NB4 (cell line): ENCODE results near the gene SEPHS1.
"Not testable (repeated sequence)": the region's sequence is repeated elsewhere in the genome, so short reads cannot be mapped to it uniquely, and the experiment has no call there.

Experiments
- DNase-seq: peaks from one replicate; pipeline ENCODE4 v3.0.0; 2010; ENCODE audit warnings: low read depth
- H3K4me3 ChIP-seq: one replicate; pipeline ENCODE4 v1.5.1; 2011; ENCODE audit warnings: mild to moderate bottlenecking, low read depth, low read length, moderate library complexity
- CTCF ChIP-seq: IDR thresholded peaks from one replicate; pipeline ENCODE4 v1.5.1; 2012; ENCODE audit warnings: low read depth, low read length
- MAX ChIP-seq: IDR thresholded peaks from 2 replicates; pipeline ENCODE4 v1.6.1; 2011; ENCODE audit warnings: low read depth, low read length
- MYC ChIP-seq: IDR thresholded peaks from 2 replicates; pipeline ENCODE4 v1.6.1; 2011; ENCODE audit warnings: low read depth, low read length
- POLR2A ChIP-seq: IDR thresholded peaks from 2 replicates; pipeline ENCODE4 v1.6.1; 2011; ENCODE audit warnings: mild to moderate bottlenecking; ENCODE audit not compliant: insufficient read length; ENCODE audit errors: extremely low read depth

Gene SEPHS1

GRCh38 chr10:13382703-13383398 is 34.8 kb upstream of the SEPHS1 start:
- no peak overlapping the region for H3K4me3 ChIP-seq
- DNase-seq, result no peak
- TF ChIP-seq MYC (no peak), MAX (no peak), POLR2A (no peak), CTCF (no peak)

- H3K4me3 ChIP-seq, DNase-seq: not testable (repeated sequence)
These were observed 31.0 kb upstream of the SEPHS1 start for GRCh38 chr10:13379061-13379460.

- no peak for DNase-seq
- TF ChIP-seq CTCF (no peak), MYC (no peak), MAX (no peak), POLR2A (no peak)
- H3K4me3 ChIP-seq, result no peak overlapping the region
These were observed 28.7 kb upstream of the SEPHS1 start for GRCh38 chr10:13376746-13377145.

GRCh38 chr10:13376297-13376696 is 28.2 kb upstream of the SEPHS1 start:
- no peak overlapping the region for H3K4me3 ChIP-seq
- no peak for TF ChIP-seq POLR2A
- TF ChIP-seq MAX, result no peak
- no peak for TF ChIP-seq MYC
- TF ChIP-seq CTCF, result no peak

GRCh38 chr10:13375791-13376190 is 27.7 kb upstream of the SEPHS1 start:
- DNase-seq, result no peak
- TF ChIP-seq MAX (no peak), MYC (no peak), CTCF (no peak), POLR2A (no peak)
- H3K4me3 ChIP-seq, result no peak overlapping the region

More at GRCh38 chr10:13376297-13376696, 28.2 kb upstream of the SEPHS1 start:
- DNase-seq, result no peak

- no peak for TF ChIP-seq MAX
- TF ChIP-seq CTCF, result no peak
- no peak for TF ChIP-seq MYC
- TF ChIP-seq POLR2A, result no peak
- DNase-seq, result no peak
These were observed 25.6 kb upstream of the SEPHS1 start for GRCh38 chr10:13373644-13374043.

More at GRCh38 chr10:13373644-13374043, 25.6 kb upstream of the SEPHS1 start:
- no peak overlapping the region for H3K4me3 ChIP-seq
